Measurements from ENCODE around the gene FLOT1. TPM values are rescaled to one million over a fixed set of nuclear protein-coding genes. Genes with fewer than 3 reads are reported as not detected.

The FLOT1 gene
- total and polyA plus RNA-seq, 2 of the 4 experiments (the other 2 are of a cell fraction) = 96.2 to 162 TPM

DNA sequence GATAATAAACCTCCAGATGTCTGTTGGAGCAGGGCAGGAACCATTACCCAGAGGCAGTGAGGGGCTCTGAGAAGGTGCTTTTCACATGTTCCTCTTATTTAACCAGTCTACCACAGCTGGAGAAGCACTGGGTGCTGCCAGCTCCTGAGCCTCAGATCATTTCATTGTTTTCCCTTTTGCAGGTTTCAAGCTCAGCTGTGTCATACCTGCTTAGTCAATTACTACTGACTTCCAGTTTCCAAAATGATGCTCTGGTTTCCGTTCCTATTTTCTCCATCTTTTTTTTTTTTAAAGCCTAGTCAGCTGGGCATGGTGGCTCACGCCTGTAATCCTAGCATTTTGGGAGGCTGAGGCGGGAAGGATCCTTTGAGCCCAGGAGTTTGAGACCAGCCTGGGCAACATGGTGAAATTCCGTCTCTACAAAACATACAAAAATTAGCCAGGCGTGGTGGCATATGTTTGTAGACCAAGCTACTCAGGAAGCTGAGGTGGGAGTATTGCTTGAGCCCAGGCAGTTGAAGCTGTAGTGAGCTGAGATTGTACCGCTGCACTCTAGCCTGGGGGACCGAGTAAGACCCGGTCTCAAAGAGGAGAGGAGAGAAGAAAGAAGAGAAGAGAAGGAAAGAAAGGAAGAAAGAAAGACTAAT, 6.7 kb downstream of the FLOT1 start:
- H2BK5ac ChIP-seq (ENCODE audit: low read depth, low read length, poor library complexity, severe bottlenecking) = no peak overlapping the region
- WGBS, 2 experiments (ENCODE audit: extremely low coverage in 2 of 2, insufficient read length in 1 of 2) = 100% methylated on average over 2 of the region's 8 CpGs; no CpG with 5 or more reads in 1 of the 2 experiments
- H2AK9ac ChIP-seq (replicated peaks; ENCODE audit: low read depth, low read length, poor library complexity) = no peak overlapping the region
- TF ChIP-seq MAFK (IDR thresholded peaks at IDR 0.05; ENCODE audit: low read depth, low read length) (no peak), CHD1 (IDR thresholded peaks at IDR 0.05; ENCODE audit: low read depth, low read length) (no peak), SMC3 (IDR thresholded peaks at IDR 0.05; ENCODE audit: low read depth, low read length) (no peak), POLR2A (IDR thresholded peaks at IDR 0.05; ENCODE audit: low read depth, low read length) (no peak), RAD21 (IDR thresholded peaks at IDR 0.05; ENCODE audit: low read length) (no peak), BHLHE40 (IDR thresholded peaks at IDR 0.05; ENCODE audit: low read depth, low read length) (no peak), MAZ (IDR thresholded peaks at IDR 0.05; ENCODE audit: borderline replicate concordance, low read depth, low read length) (no peak), FOS (IDR thresholded peaks at IDR 0.05; ENCODE audit: low read depth, low read length) (no peak), RCOR1 (IDR thresholded peaks at IDR 0.05; ENCODE audit: insufficient replicate concordance, low read length) (no peak), CTCF (conservative IDR thresholded peaks at IDR 0.05; ENCODE audit: low read depth, low read length) (no peak), RFX5 (IDR thresholded peaks at IDR 0.05; ENCODE audit: low read depth, low read length) (no peak), USF2 (IDR thresholded peaks at IDR 0.05; ENCODE audit: low read depth, low read length) (no peak), CEBPB (IDR thresholded peaks at IDR 0.05; ENCODE audit: low read depth, low read length) (no peak), MXI1 (IDR thresholded peaks at IDR 0.05; ENCODE audit: borderline replicate concordance, low read depth, low read length) (no peak), NFE2L2 (IDR thresholded peaks at IDR 0.05; ENCODE audit: low read depth, low read length) (no peak)
- no peak overlapping the region; the same call in 1 of the 2 replicates for H3K23ac ChIP-seq (ENCODE audit: low read depth, low read length)
- POLR2A ChIA-PET (ENCODE audit: unreplicated experiment) = no interaction called here
- H2BK20ac ChIP-seq (ENCODE audit: low read depth, low read length) = no peak overlapping the region
- no peak overlapping the region for H3K56ac ChIP-seq (ENCODE audit: extremely low read depth, insufficient read depth, low read length)
- H3K27ac ChIP-seq (ENCODE audit: insufficient read depth, low read length) = no peak overlapping the region
- no peak overlapping the region for H2BK15ac ChIP-seq (ENCODE audit: low read depth, low read length)
- H3K4ac ChIP-seq (ENCODE audit: low read depth, low read length) = no peak overlapping the region
- ATAC-seq (ENCODE audit: low read depth) (no peak), DNase-seq (no peak)
- intact Hi-C loops (cut with micrococcal nuclease) (no loop called here), dilution Hi-C loops (cut with HindIII; ENCODE audit: low sequenced_read_pairs, unreplicated experiment) (no loop called here), in situ Hi-C loops (cut with MboI; ENCODE audit: low sequenced_read_pairs) (no loop called here)
- no peaks in the 10 kb centered on the region for H3K27me3 ChIP-seq (ENCODE audit: control insufficient read depth, insufficient read depth, low read length)
- H3K14ac ChIP-seq (replicated peaks; ENCODE audit: low read depth, low read length) = no peak overlapping the region
- no TSS peak for BruUV-seq (replicated peaks)
- no peak overlapping the region for H2BK120ac ChIP-seq (ENCODE audit: low read depth, low read length)
- peaks cover 64% of the 10 kb centered on the region for H3K36me3 ChIP-seq (ENCODE audit: control insufficient read depth, insufficient read depth, low read length)
- H3K4me2 ChIP-seq (ENCODE audit: low read depth, low read length) = no peak overlapping the region
- H3K4me3 ChIP-seq (ENCODE audit: insufficient read depth, low read depth, low read length) = no peak overlapping the region
- H3K9ac ChIP-seq (ENCODE audit: low read depth, low read length) = no peak overlapping the region
- H4K8ac ChIP-seq (ENCODE audit: low read depth in 2 of 2, low read length in 2 of 2) = no peak overlapping the region
- H2AK5ac ChIP-seq (ENCODE audit: low read depth, low read length) = no peak overlapping the region
- peaks cover 7% of the 10 kb centered on the region for H3K4me1 ChIP-seq (ENCODE audit: control insufficient read depth, insufficient read depth, low read length)
- peaks cover 11% of the 10 kb centered on the region for H3K9me1 ChIP-seq (ENCODE audit: insufficient read depth, low read length)
- no peaks in the 10 kb centered on the region for H3K9me3 ChIP-seq (ENCODE audit: control insufficient read depth, insufficient read depth, low read length)
- CTCF ChIA-PET = no interaction called here
- peaks cover 45 to 92% of the 10 kb centered on the region in 2 experiments for H3K79me1 ChIP-seq (ENCODE audit: low read depth in 1 of 2, low read length in 2 of 2)
- H4K91ac ChIP-seq (ENCODE audit: insufficient read depth, low read depth, low read length) = no peak overlapping the region
- H2AFZ ChIP-seq (replicated peaks; ENCODE audit: low read length, poor library complexity) = no peak overlapping the region
- H4K20me1 ChIP-seq (ENCODE audit: insufficient read depth, low read length) = peaks cover 3% of the 10 kb centered on the region; the same call in 1 of the 2 replicates
- no peak overlapping the region for H4K5ac ChIP-seq (ENCODE audit: low read depth, low read length)
- no peak overlapping the region for H3K18ac ChIP-seq (ENCODE audit: low read depth, low read length)
